Kidney (tissue), 14 donors: ENCODE results near the gene SHC4. TPM values are rescaled to one million over a fixed set of nuclear protein-coding genes. Genes with fewer than 3 reads are reported as not detected.

Experiments used
- DNase-seq, 5 donors: peaks; one replicate each; pipeline ENCODE4 v3.0.0-alpha.2; 2013 to 2020
- FAIRE-seq: peaks from 2 replicates; lab custom pipeline; 2012; peaks lifted over from hg19 to GRCh38; lab: Jason Lieb, UNC
- H3K27ac ChIP-seq, 2 donors: one replicate each; pipeline ENCODE4 v1.7.0; 2013; ENCODE audit warnings: low read depth in 2 of 2, low read length in 2 of 2, inconsistent platforms in 1 of 2
- H3K27me3 ChIP-seq: one replicate; pipeline ENCODE4 v1.7.1; 2013; ENCODE audit warnings: low read length, inconsistent platforms; ENCODE audit not compliant: control insufficient read depth, insufficient read depth
- H3K36me3 ChIP-seq, 3 donors: one replicate each; pipeline versions ENCODE4 v1.7.0 to v1.7.1; 2013; ENCODE audit warnings: low read length in 3 of 3, control low read depth in 1 of 3, inconsistent platforms in 1 of 3; ENCODE audit not compliant: insufficient read depth in 3 of 3, control insufficient read depth in 2 of 3
- H3K4me1 ChIP-seq, 3 donors: one replicate each; pipeline versions ENCODE4 v1.7.0 to v1.7.1; 2013; ENCODE audit warnings: low read length in 3 of 3, inconsistent platforms in 1 of 3, low read depth in 1 of 3; ENCODE audit not compliant: control insufficient read depth in 2 of 3, insufficient read depth in 2 of 3
- H3K4me3 ChIP-seq, 3 donors: one replicate each; pipeline versions ENCODE4 v1.7.0 to v1.8.1; 2013; ENCODE audit warnings: low read length in 3 of 3, control low read depth in 1 of 3, inconsistent platforms in 1 of 3
- H3K9ac ChIP-seq, 3 donors: one replicate each; pipeline versions ENCODE4 v1.7.0 to v1.7.1; 2013; ENCODE audit warnings: low read length in 3 of 3, control low read depth in 1 of 3, inconsistent platforms in 1 of 3
- H3K9me3 ChIP-seq, 3 donors: one replicate each; pipeline versions ENCODE4 v1.7.0 to v1.7.1; 2013; ENCODE audit warnings: low read length in 3 of 3, control low read depth in 1 of 3, inconsistent platforms in 1 of 3; ENCODE audit not compliant: control insufficient read depth in 2 of 3, insufficient read depth in 1 of 3
- intact Hi-C: fragments of 100-400 bp; cut with DNase I; formaldehyde crosslinking; loops from one replicate; pipeline ENCODE4 v1.11.1; 2022
- polyA plus RNA-seq: library from polyadenylated mRNA; stranded (reverse); fragments of 350-450 nt; fragmentation: Illumina TruSeq; extraction: RNeasy Lipid Tissue Mini Kit (QIAGEN cat#74804); gene quantifications from one replicate; pipeline ENCODE4 v1.2.3, GENCODE V29; 2014; ENCODE audit warnings: low read depth, low replicate concordance; ENCODE audit not compliant: insufficient read depth
- total RNA-seq: library from RNA; stranded (reverse); fragmentation: NEBNext Ultra II Directional; extraction: Animal tissue kit (Norgen Biotek cat#: 25700); gene quantifications from one replicate; pipeline ENCODE4 v1.2.1, GENCODE V29; 2021
- TF ChIP-seq, protein P1 (sequence below): IDR thresholded peaks from 3 replicates; pipeline ENCODE4 v1.5.1; 2012; ENCODE audit warnings: mild to moderate bottlenecking, moderate library complexity, borderline replicate concordance; ENCODE audit not compliant: insufficient read depth; ENCODE audit errors: extremely low read depth
- donor health status: control.
- donor health status: control.
- donor health status: control.
- donor health status: control.
- donor health status: control.
- donor health status: DM: yes; HTN: yes; CAD: no.
- donor health status: Normal renal cell carcinoma (clear cell type).

SHC4 gene
- total and polyA plus RNA-seq, 2 donors from 2014 or later = 0.47 to 0.50 TPM

- Histone ChIP-seq H3K4me3 (no peak overlapping the region), H3K36me3 (no peaks in the 10 kb centered on the region), H3K27me3 (no peaks in the 10 kb centered on the region), H3K27ac (no peak overlapping the region), H3K9ac (no peak overlapping the region), H3K4me1 (peaks cover 0 to 2% (median 0%) of the 10 kb centered on the region in 3 donors), H3K9me3 (no peaks in the 10 kb centered on the region)
- DNase-seq = no peak
- TF ChIP-seq, protein P1, sequence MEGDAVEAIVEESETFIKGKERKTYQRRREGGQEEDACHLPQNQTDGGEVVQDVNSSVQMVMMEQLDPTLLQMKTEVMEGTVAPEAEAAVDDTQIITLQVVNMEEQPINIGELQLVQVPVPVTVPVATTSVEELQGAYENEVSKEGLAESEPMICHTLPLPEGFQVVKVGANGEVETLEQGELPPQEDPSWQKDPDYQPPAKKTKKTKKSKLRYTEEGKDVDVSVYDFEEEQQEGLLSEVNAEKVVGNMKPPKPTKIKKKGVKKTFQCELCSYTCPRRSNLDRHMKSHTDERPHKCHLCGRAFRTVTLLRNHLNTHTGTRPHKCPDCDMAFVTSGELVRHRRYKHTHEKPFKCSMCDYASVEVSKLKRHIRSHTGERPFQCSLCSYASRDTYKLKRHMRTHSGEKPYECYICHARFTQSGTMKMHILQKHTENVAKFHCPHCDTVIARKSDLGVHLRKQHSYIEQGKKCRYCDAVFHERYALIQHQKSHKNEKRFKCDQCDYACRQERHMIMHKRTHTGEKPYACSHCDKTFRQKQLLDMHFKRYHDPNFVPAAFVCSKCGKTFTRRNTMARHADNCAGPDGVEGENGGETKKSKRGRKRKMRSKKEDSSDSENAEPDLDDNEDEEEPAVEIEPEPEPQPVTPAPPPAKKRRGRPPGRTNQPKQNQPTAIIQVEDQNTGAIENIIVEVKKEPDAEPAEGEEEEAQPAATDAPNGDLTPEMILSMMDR = no peak
- intact Hi-C loops = no loop called here
- FAIRE-seq = no peak
These were observed 91.1 kb downstream of the SHC4 start for GRCh38 chr15:48872632-48873031.

DNA sequence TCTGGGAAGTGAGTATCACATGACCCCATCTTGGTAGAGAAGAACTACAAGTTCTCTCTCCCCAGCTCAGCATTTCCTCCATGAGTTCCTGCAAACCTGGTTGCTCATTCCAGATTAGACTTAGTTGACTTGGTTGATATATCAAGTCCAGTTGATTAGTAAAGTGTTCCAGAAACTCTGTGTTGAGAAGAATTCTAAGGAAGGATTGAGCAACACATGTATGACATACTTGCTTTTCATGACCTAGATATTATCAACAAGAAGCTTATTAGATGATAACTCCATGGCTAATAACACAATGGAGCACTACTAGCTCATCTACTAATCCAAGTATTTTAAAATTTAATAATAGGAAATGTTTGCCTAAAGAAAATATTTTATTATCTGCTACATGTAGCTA is 92.2 kb downstream of the SHC4 start:
- Histone ChIP-seq H3K36me3 (no peaks in the 10 kb centered on the region), H3K4me1 (no peaks in the 10 kb centered on the region), H3K9ac (no peak overlapping the region), H3K9me3 (no peaks in the 10 kb centered on the region), H3K27me3 (no peaks in the 10 kb centered on the region), H3K27ac (no peak overlapping the region), H3K4me3 (no peak overlapping the region)
- intact Hi-C loops = no loop called here
- TF ChIP-seq, protein P1 = no peak
- FAIRE-seq (no peak), DNase-seq (no peak)

DNA sequence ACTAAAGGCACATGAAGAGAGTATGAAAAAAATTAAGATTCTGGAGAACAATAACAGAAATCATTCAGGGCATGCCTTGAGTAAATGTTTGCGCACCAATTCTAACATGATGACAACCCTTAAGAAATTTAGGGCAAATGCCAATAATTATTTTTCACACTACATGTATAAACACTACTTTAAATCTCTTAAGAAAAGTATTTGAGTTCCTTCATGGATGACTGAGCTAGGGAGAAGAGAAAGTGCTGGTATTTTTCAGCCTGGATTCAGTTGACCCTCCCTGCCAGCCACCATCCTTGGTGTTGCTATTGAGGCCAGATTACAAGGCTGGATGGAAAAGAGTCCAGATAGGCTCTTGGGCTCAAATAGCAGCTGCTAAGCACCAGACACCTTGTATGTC is 93.8 kb downstream of the SHC4 start:
- H3K9ac ChIP-seq = no peak overlapping the region
- H3K4me3 ChIP-seq = no peak overlapping the region
- H3K36me3 ChIP-seq = no peaks in the 10 kb centered on the region
- H3K9me3 ChIP-seq = no peaks in the 10 kb centered on the region
- intact Hi-C loops = no loop called here
- TF ChIP-seq, protein P1 = no peak
- DNase-seq (no peak), FAIRE-seq (no peak)
- no peaks in the 10 kb centered on the region for H3K27me3 ChIP-seq
- H3K27ac ChIP-seq = no peak overlapping the region
- no peaks in the 10 kb centered on the region for H3K4me1 ChIP-seq

GRCh38 chr15:48868536-48868935 is 95.2 kb downstream of the SHC4 start:
- Histone ChIP-seq H3K27ac (no peak overlapping the region), H3K27me3 (no peaks in the 10 kb centered on the region), H3K36me3 (no peaks in the 10 kb centered on the region), H3K9ac (no peak overlapping the region), H3K9me3 (no peaks in the 10 kb centered on the region), H3K4me3 (no peak overlapping the region), H3K4me1 (no peaks in the 10 kb centered on the region)
- no peak for FAIRE-seq
- TF ChIP-seq, protein P1 = no peak
- intact Hi-C loops = no loop called here
- no peak for DNase-seq
